Astrocyte of the hippocampus (primary cell): ENCODE measurements around the gene NUDT17.
A peak's percentile ranks its signal among the peaks of the same experiment; 100 is the strongest.
"Not testable (repeated sequence)": the region's sequence is repeated elsewhere in the genome, so short reads cannot be mapped to it uniquely, and the experiment has no call there.

Experiments
- DNase-seq: peaks from one replicate; pipeline ENCODE4 v3.0.0; 2011; ENCODE audit warnings: low read depth, low spot score

NUDT17 gene

GRCh38 chr1:145845514-145846161 is at the start of gene NUDT17:
TSS of gene NUDT17 (plus strand) at chr1:145845630. CDS start at chr1:145845641, 11 bp downstream.
- DNase-seq: peak; percentile 90

GRCh38 chr1:145796753-145797152 is 48.7 kb upstream of the NUDT17 start:
- no peak for DNase-seq

- peak; percentile 19 for DNase-seq
Measured at GRCh38 chr1:145799806-145800205, 45.6 kb upstream of the NUDT17 start.

- peak; percentile 51 for DNase-seq
Measured at GRCh38 chr1:145804235-145805045, 41.0 kb upstream of the NUDT17 start.

GRCh38 chr1:145805057-145805456 is 40.4 kb upstream of the NUDT17 start:
- DNase-seq: no peak

GRCh38 chr1:145806408-145806807 is 39.0 kb upstream of the NUDT17 start:
- no peak for DNase-seq

- no peak for DNase-seq
Measured at GRCh38 chr1:145806844-145807243, 38.6 kb upstream of the NUDT17 start.

GRCh38 chr1:145812977-145813810 is 32.2 kb upstream of the NUDT17 start:
- not testable (repeated sequence) for DNase-seq

GRCh38 chr1:145818095-145818494 is 27.3 kb upstream of the NUDT17 start:
- DNase-seq: peak; percentile 63

- not testable (repeated sequence) for DNase-seq
Measured at GRCh38 chr1:145822779-145823331, 22.6 kb upstream of the NUDT17 start.

GRCh38 chr1:145823565-145824498 is 21.6 kb upstream of the NUDT17 start, which contains the start of the genes POLR3C and RNF115:
TSS of gene POLR3C (plus strand) at chr1:145824200. CDS start at chr1:145825777, 1,577 bp downstream.
TSS of gene RNF115 (minus strand) at chr1:145824095. CDS start at chr1:145823873, 222 bp downstream.
- DNase-seq: peak; percentile 96

- DNase-seq: no peak
Measured at GRCh38 chr1:145824499-145824842, 21.0 kb upstream of the NUDT17 start.

GRCh38 chr1:145826030-145826429 is 19.4 kb upstream of the NUDT17 start:
- DNase-seq: no peak

GRCh38 chr1:145827966-145828365 is 17.5 kb upstream of the NUDT17 start:
- DNase-seq: no peak

- no peak for DNase-seq
Measured at GRCh38 chr1:145828367-145829026, 16.9 kb upstream of the NUDT17 start.

GRCh38 chr1:145830810-145831209 is 14.6 kb upstream of the NUDT17 start:
- not testable (repeated sequence) for DNase-seq

- DNase-seq: no peak
Measured at GRCh38 chr1:145837656-145838055, 7.8 kb upstream of the NUDT17 start.

- no peak for DNase-seq
Measured at GRCh38 chr1:145843031-145843430, 2.4 kb upstream of the NUDT17 start.

GRCh38 chr1:145845144-145845513 is 301 bp upstream of the NUDT17 start:
- DNase-seq: no peak

GRCh38 chr1:145846201-145846612 is 777 bp downstream of the NUDT17 start:
- DNase-seq: peak; percentile 56
